K562 (cell line): ENCODE results near the gene ZFP3. TPM values are rescaled to one million over a fixed set of nuclear protein-coding genes. Genes with fewer than 3 reads are reported as not detected.

Experiments used
- ATAC-seq: fragments of 200-7000 bp; cut with Tn5 transposase; 3 replicates; pipeline ENCODE4 v1.9.1; 2020; ENCODE audit warnings: moderate library complexity
- BruUV-seq: library from RNA; stranded (reverse); fragments of 400-500 nt; replicated peaks from 2 replicates; lab custom pipeline; 2021; lab: Mats Ljungman, UMichigan
- CTCF ChIA-PET: fragments of 300-600 bp; formaldehyde crosslinking; extraction: SDS; loops from one replicate; lab custom pipeline; 2021; ENCODE audit warnings: low intra/inter-chr PET ratio; lab: Yijun Ruan, JAX
- POLR2A ChIA-PET: fragments of 300-600, 350-650 bp; sonication (Branson Sonifier 250); formaldehyde crosslinking; extraction: SDS; loops from one replicate; lab custom pipeline; 2021; ENCODE audit warnings: antibody characterized with exemption, inconsistent platforms; lab: Yijun Ruan, JAX
- DNase-seq, 4 experiments: peaks; one replicate each; pipeline versions ENCODE4 v3.0.0 to v3.0.0-alpha.2; 2011 to 2018; ENCODE audit warnings: low spot score in 3 of 4, mixed read lengths in 3 of 4; ENCODE audit errors: extremely low read depth in 1 of 4
- FAIRE-seq: peaks from 2 replicates; lab custom pipeline; 2011; peaks lifted over from hg19 to GRCh38; lab: Jason Lieb, UNC
- H2AFZ ChIP-seq: 2 replicates; pipeline ENCODE4 v1.6.0; 2011; ENCODE audit warnings: low read depth, low read length, control low read depth, inconsistent platforms
- H3K27ac ChIP-seq: fragments of 200-600 bp; 3 replicates; pipeline ENCODE4 v1.8.0; 2011; ENCODE audit warnings: low read depth, mild to moderate bottlenecking, control low read depth, inconsistent platforms, low read length, moderate library complexity, mixed read lengths; ENCODE audit errors: extremely low read depth
- H3K27me3 ChIP-seq, 2 experiments: fragments of 300-600 bp in 1 of 2; 2 replicates in 1 of 2; 3 replicates in 1 of 2; pipeline versions ENCODE4 v1.6.0 to v1.8.0; 2011; ENCODE audit warnings: inconsistent platforms in 2 of 2, low read length in 2 of 2, mild to moderate bottlenecking in 1 of 2, mixed read lengths in 1 of 2, moderate library complexity in 1 of 2; ENCODE audit not compliant: control insufficient read depth in 2 of 2, insufficient read depth in 2 of 2
- H3K36me3 ChIP-seq: fragments of 300-600 bp; 3 replicates; pipeline ENCODE4 v1.8.0; 2011; ENCODE audit warnings: mild to moderate bottlenecking, low read length, inconsistent platforms; ENCODE audit not compliant: control insufficient read depth, insufficient read depth
- H3K4me1 ChIP-seq, 2 experiments: fragments of 200-600 bp in 1 of 2; replicated peaks in 1 of 2; 2 replicates in 1 of 2; 3 replicates in 1 of 2; pipeline versions ENCODE4 v1.5.1 to v1.8.0; 2011; ENCODE audit warnings: inconsistent platforms in 2 of 2, low read length in 2 of 2, mild to moderate bottlenecking in 1 of 2, mixed read lengths in 1 of 2, moderate library complexity in 1 of 2; ENCODE audit not compliant: control insufficient read depth in 2 of 2, insufficient read depth in 2 of 2
- H3K4me2 ChIP-seq: 2 replicates; pipeline ENCODE4 v1.6.1; 2011; ENCODE audit warnings: low read length, control low read depth, inconsistent platforms, mixed read lengths; ENCODE audit not compliant: insufficient read depth
- H3K4me3 ChIP-seq: fragments of 200-600 bp; sonication (generic), shearing (Covaris generic); 2 replicates; pipeline ENCODE4 v1.5.1; 2016; ENCODE audit warnings: control low read depth, inconsistent platforms
- H3K79me2 ChIP-seq: fragments of 200-600 bp; 3 replicates; pipeline ENCODE4 v1.8.0; 2011; ENCODE audit warnings: low read length, inconsistent platforms; ENCODE audit not compliant: control insufficient read depth, insufficient read depth
- H3K9ac ChIP-seq, 2 experiments: 2 replicates each; pipeline versions ENCODE4 v1.6.0 to v1.6.1; 2011; ENCODE audit warnings: low read depth in 2 of 2, low read length in 2 of 2, control low read depth in 1 of 2, inconsistent platforms in 1 of 2, mild to moderate bottlenecking in 1 of 2, mixed read lengths in 1 of 2; ENCODE audit not compliant: insufficient read depth in 1 of 2
- H3K9me1 ChIP-seq: one replicate; pipeline ENCODE4 v1.6.0; 2011; ENCODE audit warnings: inconsistent platforms, mild to moderate bottlenecking, low read length, moderate library complexity; ENCODE audit not compliant: control insufficient read depth, insufficient read depth
- H3K9me3 ChIP-seq: replicated peaks from 2 replicates; pipeline ENCODE4 v1.5.1; 2011; ENCODE audit warnings: low read depth, low read length, inconsistent platforms; ENCODE audit not compliant: control insufficient read depth, insufficient read depth
- H4K20me1 ChIP-seq: replicated peaks from 2 replicates; pipeline ENCODE4 v1.6.1; 2011; ENCODE audit warnings: low read length, inconsistent platforms, mixed read lengths; ENCODE audit not compliant: control insufficient read depth, insufficient read depth
- CC2D1A ChIP-seq: fragments of 450-650 bp; IDR thresholded peaks from 2 replicates; pipeline ENCODE4 v1.6.1; 2017; ENCODE audit warnings: mild to moderate bottlenecking
- FOXJ2 ChIP-seq: fragments of 200-800 bp; sonication (Bioruptor generic); IDR thresholded peaks from 2 replicates; pipeline ENCODE4 v1.6.1; 2016; ENCODE audit warnings: missing genetic modification characterization, missing compliant biosample characterization
- JUND ChIP-seq, 2 experiments: IDR thresholded peaks; 2 replicates in 1 of 2; 3 replicates in 1 of 2; pipeline ENCODE4 v1.6.1; 2011; ENCODE audit warnings: borderline replicate concordance in 2 of 2, low read depth in 2 of 2, low read length in 2 of 2, improper control_type of control experiment in 1 of 2, missing biosample characterization in 1 of 2, missing genetic modification characterization in 1 of 2, missing genetic modification reagents in 1 of 2
- KAT2B ChIP-seq: IDR thresholded peaks from one replicate; pipeline ENCODE4 v1.6.1; 2012; ENCODE audit warnings: low read depth, mild to moderate bottlenecking, control low read depth, inconsistent platforms, low read length, moderate library complexity
- MTA3 ChIP-seq: fragments of 450-650 bp; formaldehyde crosslinking; IDR thresholded peaks from 2 replicates; pipeline ENCODE4 v1.6.1; 2017; ENCODE audit warnings: mild to moderate bottlenecking, borderline replicate concordance
- NFATC3 ChIP-seq: fragments of 450-650 bp; IDR thresholded peaks from 2 replicates; pipeline ENCODE4 v1.6.1; 2017; ENCODE audit warnings: mild to moderate bottlenecking
- NFE2 ChIP-seq: IDR thresholded peaks from 2 replicates; pipeline ENCODE4 v1.6.1; 2014; ENCODE audit warnings: antibody characterized with exemption, low read depth
- NFIC ChIP-seq: fragments of 450-650 bp; IDR thresholded peaks from 2 replicates; pipeline ENCODE4 v1.6.1; 2017; ENCODE audit warnings: mild to moderate bottlenecking, inconsistent platforms
- NFXL1 ChIP-seq: fragments of 450-650 bp; formaldehyde crosslinking; IDR thresholded peaks from 2 replicates; pipeline ENCODE4 v1.4.0; 2021; ENCODE audit warnings: mild to moderate bottlenecking
- POLR3G ChIP-seq: IDR thresholded peaks from 2 replicates; pipeline ENCODE4 v1.6.1; 2011; ENCODE audit not compliant: insufficient read length, insufficient replicate concordance; ENCODE audit errors: extremely low read depth
- SETDB1 ChIP-seq: IDR thresholded peaks from one replicate; pipeline ENCODE4 v1.6.1; 2012; ENCODE audit warnings: low read length, control low read depth, inconsistent platforms
- ZNF143 ChIP-seq: sonication (generic); formaldehyde crosslinking; IDR thresholded peaks from 2 replicates; pipeline ENCODE4 v1.9.0; 2022; ENCODE audit warnings: mild to moderate bottlenecking, missing genetic modification reagents
- ZNF263 ChIP-seq: sonication (generic); formaldehyde crosslinking; IDR thresholded peaks from 2 replicates; pipeline ENCODE4 v1.8.0; 2022; ENCODE audit warnings: mild to moderate bottlenecking, missing genetic modification reagents, borderline replicate concordance
- ZNF347 ChIP-seq: fragments of 450-650 bp; formaldehyde crosslinking; IDR thresholded peaks from 2 replicates; pipeline ENCODE4 v1.4.0; 2020; ENCODE audit warnings: low read depth, mild to moderate bottlenecking, moderate library complexity
- ZNF695 ChIP-seq: fragments of 450-650 bp; formaldehyde crosslinking; IDR thresholded peaks from 2 replicates; pipeline ENCODE4 v1.4.0; 2020; ENCODE audit warnings: mild to moderate bottlenecking, moderate library complexity
- ZNF717 ChIP-seq: fragments of 250-450 bp; sonication (Bioruptor Pico); IDR thresholded peaks from 2 replicates; pipeline ENCODE4 v1.5.0; 2021
- ZNF75A ChIP-seq: fragments of 450-650 bp; formaldehyde crosslinking; IDR thresholded peaks from 2 replicates; pipeline ENCODE4 v1.4.0; 2020; ENCODE audit warnings: mild to moderate bottlenecking
- ZNF766 ChIP-seq: fragments of 200-800 bp; sonication (Bioruptor generic); conservative IDR thresholded peaks from 2 replicates; pipeline ENCODE4 v1.6.1; 2016; ENCODE audit warnings: missing genetic modification characterization, missing compliant biosample characterization
- WGBS: fragments of 100-300 bp; shearing (Covaris generic); methylation state at CpG from one replicate; pipeline ENCODE4 v1.1.6; 2016; ENCODE audit warnings: low coverage, mixed read lengths; ENCODE audit not compliant: insufficient coverage; ENCODE audit errors: missing lambda C conversion rate; 5-methylcytosine and 5-hydroxymethylcytosine counted together
- in situ Hi-C: fragments of 300-500 bp; cut with MboI; formaldehyde crosslinking; loops from 4 replicates; pipeline ENCODE4 v1.15.0; 2018; ENCODE audit warnings: inconsistent platforms, mixed read lengths
- intact Hi-C: fragments of 100-400 bp; cut with micrococcal nuclease; formaldehyde crosslinking; loops from 2 replicates; pipeline ENCODE4 v1.14.2; 2022
- polyA plus RNA-seq, 8 experiments: library from polyadenylated mRNA; depleted of rRNA in 4 of 8; stranded (reverse) in 5 of 8; unstranded in 3 of 8; fragments of >200 nt; fragmentation: Nextera tagmentation in 2 of 8; fragmentation: Illumina TruSeq in 1 of 8; extraction: Ambion mirVana in 2 of 8; extraction: Trizol in 1 of 8; gene quantifications; 2 replicates each; pipeline versions ENCODE4 v1.2.1 to v1.2.3, GENCODE V29; 2011 to 2014; ENCODE audit warnings: inconsistent platforms in 1 of 8, missing spikeins in 1 of 8
- total RNA-seq, 7 experiments: library from RNA; depleted of rRNA in 6 of 7; stranded (reverse); fragments of >200 nt in 6 of 7; fragmentation: Illumina TruSeq in 2 of 7; extraction: Trizol in 2 of 7; gene quantifications; 2 replicates each; pipeline versions ENCODE4 v1.2.1 to v1.2.3, GENCODE V29; 2011 to 2021; ENCODE audit warnings: low replicate concordance in 1 of 7
- TF ChIP-seq, protein P1 (sequence below): fragments of 450-650 bp; formaldehyde crosslinking; IDR thresholded peaks from 2 replicates; pipeline ENCODE4 v1.4.0; 2020; ENCODE audit warnings: mild to moderate bottlenecking, moderate library complexity
- TF ChIP-seq, protein P2 (sequence below): conservative IDR thresholded peaks from 2 replicates; pipeline ENCODE4 v1.6.1; 2011; ENCODE audit warnings: low read depth, mild to moderate bottlenecking, low read length; ENCODE audit not compliant: control insufficient read depth

Gene ZFP3
- total and polyA plus RNA-seq, 9 of the 15 experiments (the other 6 are each of a cell fraction or from before 2014, with no cell fraction given), result 0.04 TPM; not detected in 8

DNA sequence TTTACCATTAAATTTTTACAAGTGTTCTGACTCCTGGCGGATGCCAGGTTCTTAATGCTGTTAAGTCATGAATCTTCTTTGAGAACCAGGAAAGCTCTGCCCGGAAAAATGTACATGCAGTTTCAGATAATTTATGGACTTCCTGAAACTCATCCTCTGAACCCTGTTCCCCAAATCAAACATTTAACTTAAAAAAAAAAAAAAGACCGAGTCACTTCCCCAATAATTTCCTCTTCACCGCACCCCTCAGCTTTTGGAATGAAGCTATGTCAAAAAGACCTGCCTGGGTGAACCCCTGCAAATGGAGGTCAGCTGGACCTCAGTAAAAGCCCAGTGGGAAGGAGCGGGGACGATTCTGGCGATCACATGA, 18.4 kb downstream of the ZFP3 start:
- CTCF ChIA-PET, result no interaction called here

More for the DNA sequence above, 18.4 kb downstream of the ZFP3 start:
- no TSS peak for BruUV-seq
- Histone ChIP-seq H3K36me3 (no peaks in the 10 kb centered on the region), H3K79me2 (no peaks in the 10 kb centered on the region), H4K20me1 (no peaks in the 10 kb centered on the region), H3K9me3 (peaks cover 6% of the 10 kb centered on the region; the same call in 1 of the 2 replicates), H2AFZ (no peak overlapping the region), H3K27me3 (peaks cover 4 to 14% of the 10 kb centered on the region in 2 experiments; a peak in 3 of 5 replicates), H3K9me1 (no peaks in the 10 kb centered on the region), H3K9ac (no peak overlapping the region), H3K4me3 (no peak overlapping the region), H3K4me1 (no peaks in the 10 kb centered on the region), H3K4me2 (no peak overlapping the region), H3K27ac (no peak overlapping the region)
- POLR2A ChIA-PET, result no interaction called here
- ATAC-seq (no peak), FAIRE-seq (no peak), DNase-seq (no peak)
- intact Hi-C loops, result no loop called here
- TF ChIP-seq ZNF717 (CRISPR knock-in tag), result no peak
- TF ChIP-seq, protein P1, sequence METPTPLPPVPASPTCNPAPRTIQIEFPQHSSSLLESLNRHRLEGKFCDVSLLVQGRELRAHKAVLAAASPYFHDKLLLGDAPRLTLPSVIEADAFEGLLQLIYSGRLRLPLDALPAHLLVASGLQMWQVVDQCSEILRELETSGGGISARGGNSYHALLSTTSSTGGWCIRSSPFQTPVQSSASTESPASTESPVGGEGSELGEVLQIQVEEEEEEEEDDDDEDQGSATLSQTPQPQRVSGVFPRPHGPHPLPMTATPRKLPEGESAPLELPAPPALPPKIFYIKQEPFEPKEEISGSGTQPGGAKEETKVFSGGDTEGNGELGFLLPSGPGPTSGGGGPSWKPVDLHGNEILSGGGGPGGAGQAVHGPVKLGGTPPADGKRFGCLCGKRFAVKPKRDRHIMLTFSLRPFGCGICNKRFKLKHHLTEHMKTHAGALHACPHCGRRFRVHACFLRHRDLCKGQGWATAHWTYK, result no peak
- no peak for TF ChIP-seq FOXJ2 (tag)
- no peak for TF ChIP-seq NFATC3
- no peak for TF ChIP-seq ZNF143 (CRISPR knock-in tag)
- no peak for TF ChIP-seq ZNF695 (CRISPR knock-in tag)
- no peak for TF ChIP-seq JUND (IDR thresholded peaks at IDR 0.05; ENCODE audit: borderline replicate concordance, low read depth, low read length)
- no peak for TF ChIP-seq JUND (tag; IDR thresholded peaks at IDR 0.05; ENCODE audit: borderline replicate concordance, low read depth, low read length)
- TF ChIP-seq KAT2B, result no peak
- no peak for TF ChIP-seq ZNF766 (CRISPR knock-in tag)
- no peak for TF ChIP-seq ZNF347 (CRISPR knock-in tag)
- no peak for TF ChIP-seq NFE2
- no peak for TF ChIP-seq NFIC
- no peak for TF ChIP-seq MTA3
- TF ChIP-seq, protein P2, sequence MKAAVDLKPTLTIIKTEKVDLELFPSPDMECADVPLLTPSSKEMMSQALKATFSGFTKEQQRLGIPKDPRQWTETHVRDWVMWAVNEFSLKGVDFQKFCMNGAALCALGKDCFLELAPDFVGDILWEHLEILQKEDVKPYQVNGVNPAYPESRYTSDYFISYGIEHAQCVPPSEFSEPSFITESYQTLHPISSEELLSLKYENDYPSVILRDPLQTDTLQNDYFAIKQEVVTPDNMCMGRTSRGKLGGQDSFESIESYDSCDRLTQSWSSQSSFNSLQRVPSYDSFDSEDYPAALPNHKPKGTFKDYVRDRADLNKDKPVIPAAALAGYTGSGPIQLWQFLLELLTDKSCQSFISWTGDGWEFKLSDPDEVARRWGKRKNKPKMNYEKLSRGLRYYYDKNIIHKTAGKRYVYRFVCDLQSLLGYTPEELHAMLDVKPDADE, result no peak
- no peak for TF ChIP-seq ZNF263 (CRISPR knock-in tag)
- TF ChIP-seq NFXL1, result no peak
- TF ChIP-seq SETDB1, result no peak
- no peak for TF ChIP-seq ZNF75A (CRISPR knock-in tag)
- no peak for TF ChIP-seq CC2D1A
- no peak for TF ChIP-seq POLR3G
- WGBS, result 4% methylated on average over 3 of the region's 7 CpGs
- in situ Hi-C loops, result no loop called here
